ENCODE data around the gene ZNF324. TPM values are rescaled to one million over a fixed set of nuclear protein-coding genes. Genes with fewer than 3 reads are reported as not detected.

The ZNF324 gene
- total and polyA plus RNA-seq, 2 of the 13 experiments (the other 11 are each of a cell fraction or from before 2014, with no cell fraction given): 1.1 to 4.7 TPM

- TF ChIP-seq ZFP41 (CRISPR knock-in tag; IDR thresholded peaks at IDR 0.05; ENCODE audit: borderline replicate concordance) (no peak), ZKSCAN1 (IDR thresholded peaks at IDR 0.05; ENCODE audit: low read length) (no peak), ZNF740 (CRISPR knock-in tag; IDR thresholded peaks at IDR 0.05) (no peak)
Measured at GRCh38 chr19:58439576-58440554, 27.0 kb upstream of the ZNF324 start, which contains the start of gene ZNF132 (continued).

- no peaks in the 10 kb centered on the region for H4K20me1 ChIP-seq (ENCODE audit: insufficient read depth, low read length)
- DNase-seq (ENCODE audit: low spot score) (no peak), ATAC-seq (no peak), FAIRE-seq (no peak)
- no peak overlapping the region for H2AFZ ChIP-seq (ENCODE audit: low read length)
- H3K9ac ChIP-seq (ENCODE audit: insufficient read depth, low read depth, low read length): no peak overlapping the region
- POLR2A ChIA-PET: no interaction called here
- CTCF ChIA-PET (ENCODE audit: low intra/inter-chr PET ratio, low total read pairs): no interaction called here
- in situ Hi-C loops (cut with HindIII; ENCODE audit: extremely low pct_ligation_motif_present, low pct_unique_long_range_greater_than_20kb) (no loop called here), intact Hi-C loops (cut with micrococcal nuclease; ENCODE audit: unreplicated experiment) (no loop called here)
- no TSS peak for BruUV-seq (replicated peaks)
- H3K4me3 ChIP-seq (replicated peaks in 1 of 3; ENCODE audit: insufficient read depth in 1 of 3, low read depth in 2 of 3, low read length in 3 of 3): no peak overlapping the region
- no peak overlapping the region for H3K4me2 ChIP-seq (ENCODE audit: low read depth, low read length)
- H3K79me2 ChIP-seq (ENCODE audit: insufficient read depth, low read length): no peaks in the 10 kb centered on the region
- no peak overlapping the region for H3K27ac ChIP-seq (ENCODE audit: extremely low read length, insufficient read depth, low read length)
- no peaks in the 10 kb centered on the region for H3K4me1 ChIP-seq (ENCODE audit: insufficient read depth, low read length)
- H3K36me3 ChIP-seq (replicated peaks in 1 of 2; ENCODE audit: control insufficient read depth in 1 of 2, insufficient read depth in 2 of 2, low read length in 2 of 2): no peaks in the 10 kb centered on the region
- no peaks in the 10 kb centered on the region for H3K9me3 ChIP-seq (ENCODE audit: low read length)
- H3K27me3 ChIP-seq (ENCODE audit: control insufficient read depth in 1 of 2, insufficient read depth in 2 of 2, low read length in 2 of 2): no peaks in the 10 kb centered on the region
- 88% methylated on average over 23 of the region's 31 CpGs for whole genome bisulfite sequencing (ENCODE audit: low lambda C conversion rate)
- no peak for TF ChIP-seq U2AF2 (IDR thresholded peaks at IDR 0.05; ENCODE audit: low read depth, low read length)
- no peak for TF ChIP-seq ZBTB1 (CRISPR knock-in tag; IDR thresholded peaks at IDR 0.05; ENCODE audit: borderline replicate concordance)
- no peak for TF ChIP-seq ZNF326 (CRISPR knock-in tag; IDR thresholded peaks at IDR 0.05; ENCODE audit: borderline replicate concordance)
- no peak for TF ChIP-seq JARID2 (CRISPR knock-in tag; IDR thresholded peaks at IDR 0.05; ENCODE audit: insufficient replicate concordance)
- TF ChIP-seq MYPOP (CRISPR knock-in tag; IDR thresholded peaks at IDR 0.05): no peak
- no peak for TF ChIP-seq BRF2 (CRISPR knock-in tag; IDR thresholded peaks at IDR 0.05)
- no peak for TF ChIP-seq ZBTB20 (CRISPR knock-in tag; IDR thresholded peaks at IDR 0.05; ENCODE audit: borderline replicate concordance, low read depth)
- no peak for TF ChIP-seq SRSF4 (IDR thresholded peaks at IDR 0.05; ENCODE audit: low read depth, low read length, poor library complexity, severe bottlenecking)
- TF ChIP-seq RBFOX2 (IDR thresholded peaks at IDR 0.05; ENCODE audit: low read depth, low read length): no peak
- TF ChIP-seq ZNF317 (CRISPR knock-in tag; IDR thresholded peaks at IDR 0.05): no peak
- TF ChIP-seq ZNF468 (CRISPR knock-in tag; IDR thresholded peaks at IDR 0.05): no peak
- TF ChIP-seq ZNF235 (CRISPR knock-in tag; IDR thresholded peaks at IDR 0.05; ENCODE audit: borderline replicate concordance): no peak
- TF ChIP-seq NPAS2 (CRISPR knock-in tag; IDR thresholded peaks at IDR 0.05; ENCODE audit: borderline replicate concordance): no peak
- no peak for TF ChIP-seq ZNF230 (CRISPR knock-in tag; IDR thresholded peaks at IDR 0.05)
Measured at GRCh38 chr19:58440556-58440955, 26.3 kb upstream of the ZNF324 start.
